ENCODE measurements around the gene SH2D1A. TPM values are rescaled to one million over a fixed set of nuclear protein-coding genes. Genes with fewer than 3 reads are reported as not detected.

The SH2D1A gene
- total and polyA plus RNA-seq, 8 donors, result 0.43 to 1.1 (median 0.64) TPM

- Histone ChIP-seq H3K4me1 (no peaks in the 10 kb centered on the region), H3K36me3 (no peaks in the 10 kb centered on the region), H3K27ac (no peak overlapping the region), H3K9me3 (no peaks in the 10 kb centered on the region), H3K27me3 (no peaks in the 10 kb centered on the region), H3K4me3 (no peak overlapping the region)
- DNase-seq (no peak), ATAC-seq (no peak)
- no peak for TF ChIP-seq CTCF (IDR thresholded peaks at IDR 0.05)
- intact Hi-C loops (cut with DNase I), result no loop called here
Measured at GRCh38 chrX:124392794-124393193, 46.4 kb downstream of the SH2D1A start.

GRCh38 chrX:124393238-124393637, 46.9 kb downstream of the SH2D1A start:
- DNase-seq (no peak), ATAC-seq (no peak)
- no peaks in the 10 kb centered on the region for H3K27me3 ChIP-seq
- H3K9me3 ChIP-seq, result no peaks in the 10 kb centered on the region
- no peak overlapping the region for H3K4me3 ChIP-seq
- no peak for TF ChIP-seq CTCF (IDR thresholded peaks at IDR 0.05)
- no peak overlapping the region for H3K27ac ChIP-seq
- no peaks in the 10 kb centered on the region for H3K36me3 ChIP-seq
- intact Hi-C loops (cut with DNase I), result no loop called here
- no peaks in the 10 kb centered on the region for H3K4me1 ChIP-seq

GRCh38 chrX:124393659-124394058, 47.3 kb downstream of the SH2D1A start:
- DNase-seq (no peak), ATAC-seq (no peak)
- Histone ChIP-seq H3K4me1 (no peaks in the 10 kb centered on the region), H3K36me3 (no peaks in the 10 kb centered on the region), H3K4me3 (no peak overlapping the region), H3K9me3 (no peaks in the 10 kb centered on the region), H3K27me3 (no peaks in the 10 kb centered on the region), H3K27ac (no peak overlapping the region)
- no peak for TF ChIP-seq CTCF (IDR thresholded peaks at IDR 0.05)
- intact Hi-C loops (cut with DNase I), result no loop called here

- Histone ChIP-seq H3K4me3 (no peak overlapping the region), H3K27me3 (no peaks in the 10 kb centered on the region), H3K27ac (no peak overlapping the region), H3K4me1 (no peaks in the 10 kb centered on the region), H3K9me3 (no peaks in the 10 kb centered on the region), H3K36me3 (no peaks in the 10 kb centered on the region)
- intact Hi-C loops (cut with DNase I), result no loop called here
- ATAC-seq (no peak), DNase-seq (no peak)
- TF ChIP-seq CTCF (IDR thresholded peaks at IDR 0.05), result no peak
Measured at GRCh38 chrX:124395145-124395880, 49.0 kb downstream of the SH2D1A start.

- intact Hi-C loops (cut with DNase I), result no loop called here
- Histone ChIP-seq H3K27me3 (no peaks in the 10 kb centered on the region), H3K9me3 (no peaks in the 10 kb centered on the region), H3K27ac (no peak overlapping the region), H3K4me1 (no peaks in the 10 kb centered on the region), H3K4me3 (no peak overlapping the region), H3K36me3 (no peaks in the 10 kb centered on the region)
- ATAC-seq (no peak), DNase-seq (no peak)
- no peak for TF ChIP-seq CTCF (IDR thresholded peaks at IDR 0.05)
Measured at GRCh38 chrX:124401696-124402095, 55.3 kb downstream of the SH2D1A start.

All from left lung (tissue), 10 donors.